CD4-positive, alpha-beta T cell treated with Interleukin-15 for 4 hours (primary cell): Measurements from ENCODE around the gene TNPO1.

Source experiments
- DNase-seq: peaks from one replicate; pipeline ENCODE4 v3.0.0-alpha.2; 2020; ENCODE audit warnings: low spot score

TNPO1 gene

DNA sequence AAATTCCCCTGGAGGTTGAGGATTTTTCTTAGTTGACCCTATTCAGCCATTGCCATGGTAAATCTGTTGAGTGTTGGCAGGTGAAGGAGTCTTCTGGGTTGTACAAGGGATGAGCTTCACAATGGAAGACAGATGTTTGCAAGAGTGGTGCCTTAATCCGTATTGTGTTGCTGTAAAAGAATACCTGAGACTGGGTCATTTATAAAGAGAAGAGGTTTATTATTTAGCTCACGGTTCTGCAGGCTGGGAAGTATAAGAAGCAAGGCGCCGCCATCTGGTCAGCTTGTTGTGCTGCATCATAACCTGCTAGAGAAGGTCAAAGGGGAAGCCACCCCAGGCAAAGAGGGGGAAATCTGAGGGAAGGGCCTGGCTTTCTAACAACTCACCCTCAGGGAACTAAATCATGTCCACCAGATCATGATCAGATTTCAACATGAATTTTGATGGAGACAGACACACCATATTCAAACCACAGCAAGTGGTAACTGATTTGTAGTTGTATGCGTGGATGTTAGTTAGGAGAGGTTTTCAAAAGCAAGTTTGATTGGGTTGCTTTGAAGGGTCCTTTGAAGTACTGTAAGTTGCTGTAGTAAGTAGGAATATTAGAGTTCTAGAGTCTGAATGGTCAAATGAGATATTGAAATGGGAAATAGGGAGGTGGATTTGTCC lies 2.5 kb downstream of the TNPO1 start:
- peak; percentile 53 for DNase-seq

DNA sequence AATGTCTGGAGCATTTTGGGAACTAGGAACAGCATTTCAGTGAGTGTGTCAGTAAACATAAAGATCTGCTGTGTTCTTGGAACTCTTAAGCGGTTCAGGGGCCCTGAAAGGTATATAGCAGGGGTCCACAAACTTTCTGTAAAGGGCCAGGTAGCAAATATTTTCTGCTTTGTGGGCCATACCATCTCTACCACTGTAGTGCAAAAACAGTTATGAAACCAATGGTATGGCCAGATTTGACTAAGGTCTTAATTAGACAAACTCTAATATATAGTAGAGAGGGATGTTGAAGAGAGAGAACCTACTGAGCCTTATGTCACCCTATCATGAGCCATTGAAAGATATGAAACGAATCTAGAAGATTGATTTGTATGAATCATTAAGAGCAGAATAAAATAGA lies 5.3 kb downstream of the TNPO1 start:
- DNase-seq, result no peak

DNA sequence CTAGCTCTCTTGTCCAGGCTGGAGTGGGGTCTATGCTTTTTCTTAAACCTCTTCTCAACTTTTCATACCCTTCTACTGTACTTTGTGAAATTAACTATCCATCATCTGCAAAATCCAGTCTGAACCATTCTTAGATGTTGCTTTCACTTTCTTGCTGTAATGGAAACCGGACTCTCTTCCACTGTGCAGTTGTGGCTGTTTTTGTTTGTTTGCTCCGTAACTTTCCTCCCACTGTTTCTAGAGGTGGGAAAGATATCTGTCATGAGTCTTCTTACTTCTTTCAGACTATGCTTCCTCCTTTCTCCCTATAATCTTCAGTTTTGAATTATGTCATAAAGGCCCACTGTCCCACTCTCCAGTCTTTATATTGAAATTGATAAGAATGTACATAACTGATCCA lies 6.5 kb downstream of the TNPO1 start:
- DNase-seq, result no peak

DNA sequence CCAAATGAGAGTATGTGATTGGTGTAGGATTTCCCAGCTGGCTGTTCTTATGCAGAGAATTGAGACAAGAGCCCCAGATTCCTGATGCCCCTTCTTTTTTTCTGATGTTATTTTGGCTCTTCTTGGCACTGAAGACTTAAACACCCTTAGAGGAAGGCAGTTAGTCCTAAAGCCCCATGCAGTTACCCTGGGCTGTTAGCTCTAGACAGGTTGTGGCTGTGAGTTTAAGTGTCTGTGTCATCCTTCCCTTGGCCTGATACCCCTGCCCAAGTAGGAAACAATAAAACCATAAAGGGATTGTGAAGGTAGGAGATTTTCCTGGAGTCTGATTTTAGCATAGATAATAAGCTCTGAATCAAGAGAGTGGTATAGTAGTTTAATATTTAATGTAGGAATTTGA lies 13.2 kb downstream of the TNPO1 start:
- DNase-seq, result no peak

DNA sequence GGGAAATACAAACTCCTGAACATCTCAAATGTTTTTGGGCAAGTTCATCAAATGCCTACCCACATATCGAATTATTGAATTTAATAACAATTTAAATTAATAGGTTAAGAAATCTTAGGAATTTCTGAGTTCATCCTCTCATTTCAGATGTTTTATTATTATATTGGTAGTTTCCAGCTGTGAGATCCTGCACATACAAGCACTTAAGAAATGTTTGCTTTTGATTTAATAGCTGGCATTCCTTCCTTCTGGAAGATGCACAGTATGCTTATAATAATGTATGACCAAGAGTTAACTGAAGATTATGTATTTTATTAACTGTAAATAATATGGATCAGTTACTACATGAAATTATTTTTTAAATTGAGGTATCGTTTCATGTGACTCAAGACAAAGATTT lies 13.9 kb downstream of the TNPO1 start:
- DNase-seq, result no peak

DNA sequence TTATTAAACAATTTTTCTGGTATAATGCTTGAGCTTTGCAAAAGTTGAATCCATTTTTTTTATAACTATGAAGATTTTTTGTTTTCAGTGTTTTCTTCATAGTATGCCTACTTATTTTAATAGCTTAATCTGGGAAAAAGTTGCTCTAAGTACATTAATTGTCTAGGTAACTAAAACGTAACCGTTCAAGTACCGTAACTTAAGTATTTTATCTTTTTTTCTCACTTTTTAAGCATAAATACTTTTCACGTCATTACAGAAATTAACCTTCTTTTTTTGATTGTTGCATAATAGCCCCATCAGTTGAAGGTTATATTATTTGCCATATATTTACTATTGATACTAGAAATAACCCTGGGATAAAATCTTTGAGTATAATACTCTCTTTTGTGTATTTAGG lies 15.2 kb downstream of the TNPO1 start:
- no peak for DNase-seq

DNA sequence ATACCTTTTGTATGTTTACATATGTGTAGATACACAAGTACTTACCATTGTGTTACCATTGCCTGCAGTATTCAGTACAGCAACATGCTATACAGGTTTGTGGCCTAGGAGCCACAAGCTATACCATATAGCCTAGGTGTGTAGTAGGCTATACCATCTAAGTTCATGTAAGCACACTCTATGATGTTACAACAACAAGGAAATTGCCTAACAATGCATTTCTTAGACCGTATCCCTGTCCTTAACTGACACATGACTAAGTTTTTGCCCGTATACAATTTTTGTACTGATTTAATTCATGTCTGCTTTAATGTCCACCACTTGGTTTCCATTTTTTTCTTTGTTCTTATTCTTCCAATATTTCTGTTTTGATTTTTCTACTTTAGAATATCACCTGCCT lies 18.5 kb downstream of the TNPO1 start:
- no peak for DNase-seq

DNA sequence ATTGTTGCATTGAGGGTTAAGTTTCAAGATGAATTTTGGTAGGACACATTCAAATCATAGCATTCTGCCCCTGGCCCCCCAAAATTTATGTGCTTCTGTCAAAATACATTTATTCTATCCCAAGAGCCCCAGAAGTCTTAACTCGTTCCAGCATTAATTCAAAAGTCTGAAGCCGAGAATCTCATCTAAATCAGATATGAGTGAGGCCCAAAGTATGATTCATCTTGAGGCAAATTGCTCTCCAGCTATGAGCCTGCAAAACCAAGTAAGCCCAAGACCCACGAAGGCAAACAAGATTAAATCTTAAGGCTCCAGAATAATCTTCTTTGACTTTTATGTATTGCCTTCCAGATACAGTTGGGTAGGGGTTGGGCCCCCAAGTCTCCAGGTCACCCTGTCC lies 19.2 kb downstream of the TNPO1 start:
- DNase-seq, result no peak

DNA sequence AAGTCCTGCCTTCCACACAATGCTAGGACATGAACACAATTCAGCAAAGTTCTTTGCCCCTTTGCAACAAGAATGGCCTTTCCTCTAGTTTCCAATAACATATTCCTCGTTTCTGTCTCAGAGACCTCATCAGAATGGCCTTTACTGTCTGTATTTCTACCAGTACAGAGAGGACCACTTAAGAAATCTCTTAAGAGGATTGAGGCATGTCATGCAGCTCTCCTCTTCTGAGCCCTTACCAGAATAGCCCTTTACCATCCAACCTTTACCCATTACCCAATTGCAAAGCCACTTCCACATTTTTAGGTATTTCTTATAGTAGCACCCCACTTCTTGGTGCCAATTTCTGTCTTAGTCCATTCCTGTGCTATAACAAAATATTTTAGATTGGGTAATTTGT lies 20.3 kb downstream of the TNPO1 start:
- no peak for DNase-seq

DNA sequence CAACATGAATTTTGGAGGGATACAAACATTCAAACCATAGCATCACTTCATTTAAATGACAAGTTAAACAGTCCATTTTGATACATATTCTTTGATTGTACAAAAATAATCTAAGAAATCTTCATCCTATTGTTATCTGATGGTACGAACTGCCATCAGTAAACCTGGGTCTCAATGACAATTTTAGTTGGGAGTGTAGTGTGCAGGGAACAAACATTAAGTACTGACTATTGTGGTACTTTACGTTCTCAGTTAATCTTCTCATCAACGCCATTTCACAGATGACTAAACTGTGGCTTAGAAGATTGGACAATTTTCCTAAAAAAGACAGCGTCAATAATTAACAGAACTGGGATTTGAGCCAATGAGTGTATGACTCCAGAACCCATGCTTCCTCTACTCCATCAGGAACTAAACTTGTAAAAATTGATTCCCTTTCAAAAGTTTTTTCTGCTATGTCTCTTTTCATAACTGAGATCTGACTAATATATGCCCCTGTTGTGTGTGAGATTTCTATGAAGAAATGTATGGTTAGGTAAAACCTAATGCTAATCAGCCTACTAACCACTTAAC lies 21.1 kb downstream of the TNPO1 start:
- no peak for DNase-seq

DNA sequence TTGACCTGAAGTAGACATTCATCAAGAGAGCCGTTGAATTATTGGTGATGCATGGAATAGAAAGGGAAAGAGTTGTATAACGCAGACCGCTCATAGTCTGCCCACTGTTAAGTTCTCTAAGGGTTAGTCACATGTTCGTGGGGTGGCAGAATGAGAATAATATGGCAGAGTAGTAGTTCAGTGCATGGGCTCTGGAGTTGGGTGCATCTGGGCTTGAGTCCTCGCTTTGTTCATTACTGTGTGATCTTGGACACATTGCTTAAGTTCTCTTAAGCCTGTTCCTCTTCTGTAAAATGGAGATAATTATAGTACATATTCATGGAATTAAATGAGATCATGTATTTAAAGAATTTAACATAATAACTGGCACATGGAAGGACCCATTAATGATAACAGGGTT lies 23.6 kb downstream of the TNPO1 start:
- DNase-seq, result no peak

DNA sequence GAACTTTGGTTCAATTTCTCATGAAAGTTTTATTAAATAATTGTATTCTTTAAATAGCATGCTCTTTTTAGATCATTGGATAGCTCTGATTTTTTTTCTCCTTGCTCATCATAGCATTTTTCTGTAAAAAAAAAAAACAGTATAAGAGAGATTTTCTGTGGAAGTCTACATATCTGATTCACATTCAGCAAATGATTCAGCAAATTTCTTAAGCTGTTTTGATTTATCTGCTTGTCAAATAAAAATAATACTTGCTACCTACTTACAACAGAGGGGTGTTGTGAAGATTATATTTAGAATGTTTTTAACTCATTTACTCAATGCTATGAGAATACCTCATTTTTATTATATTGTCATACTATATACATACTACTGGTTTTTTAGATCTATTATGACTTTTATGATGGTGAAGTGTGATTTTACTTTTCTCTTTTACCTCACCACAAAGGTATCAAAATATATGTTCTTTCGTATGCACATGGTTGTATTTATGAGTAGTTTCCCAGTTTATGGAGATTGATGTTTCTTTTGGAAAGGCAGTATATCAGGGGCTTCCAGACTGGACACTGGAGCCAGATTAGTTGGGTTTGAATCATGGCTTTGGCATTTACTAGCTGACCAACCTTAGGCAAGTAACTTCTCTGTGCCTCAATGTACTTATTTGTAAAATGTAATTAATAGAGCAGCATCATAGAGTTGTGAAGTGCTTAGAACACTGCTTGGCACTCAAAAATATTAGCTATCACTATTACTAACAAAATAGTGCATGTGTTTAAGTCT lies 25.5 kb downstream of the TNPO1 start:
- no peak for DNase-seq

DNA sequence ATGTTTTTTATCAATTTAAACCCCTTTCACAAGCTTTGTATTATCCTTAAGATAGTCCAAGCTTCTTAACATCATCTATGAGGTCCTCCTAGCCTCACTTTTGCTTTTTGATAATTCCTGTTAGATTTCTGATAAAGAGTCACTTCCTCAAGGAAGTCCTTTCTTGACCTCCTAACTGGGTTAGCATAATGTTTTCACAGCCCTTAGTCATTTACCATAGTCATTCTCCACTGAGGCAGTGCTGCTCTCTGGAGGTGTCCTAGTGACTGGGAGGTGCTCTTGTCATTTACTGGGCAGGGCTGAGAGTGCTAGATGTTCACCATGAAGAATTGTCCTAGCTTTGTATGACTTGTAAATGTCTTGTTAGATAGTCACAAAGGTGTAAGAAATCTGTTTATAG lies 26.4 kb downstream of the TNPO1 start:
- DNase-seq, result no peak

DNA sequence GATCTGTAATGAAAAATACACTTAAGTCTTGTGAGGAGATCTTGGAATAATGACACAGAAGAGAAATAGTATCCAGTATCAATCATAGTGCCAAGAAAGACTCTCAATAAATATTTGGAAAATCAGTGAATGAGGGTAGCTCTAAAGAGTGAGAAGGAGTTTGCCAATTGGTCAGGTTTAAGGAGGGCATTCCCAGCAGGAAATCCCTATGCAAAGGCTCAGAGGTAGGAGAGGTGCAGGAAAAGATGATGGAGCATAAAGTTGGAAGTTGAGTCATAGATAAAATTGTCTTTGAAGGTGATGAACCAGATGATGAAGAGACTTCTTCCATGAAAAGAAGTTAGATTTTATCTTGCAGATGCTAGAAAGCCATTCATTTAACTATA lies 27.8 kb downstream of the TNPO1 start:
- no peak for DNase-seq

DNA sequence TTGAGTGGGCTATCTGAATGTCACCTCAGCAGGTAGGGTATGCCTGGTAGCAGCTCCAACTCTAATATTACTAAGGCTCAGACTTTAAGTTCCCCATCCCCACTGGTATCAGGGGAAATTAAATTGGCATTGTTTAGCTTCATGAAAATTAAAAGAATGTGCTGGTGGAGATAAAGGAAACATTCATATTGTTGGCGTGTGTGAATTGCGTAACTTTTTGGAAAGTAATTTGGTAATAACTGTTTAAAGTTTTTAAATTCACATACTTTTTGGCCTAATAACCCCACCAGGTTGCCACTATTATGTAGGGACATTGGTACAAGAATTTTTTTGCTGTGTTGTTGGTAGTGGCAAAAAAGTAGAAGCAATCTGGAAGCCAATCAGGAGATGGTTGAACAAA lies 29.4 kb downstream of the TNPO1 start:
- no peak for DNase-seq

DNA sequence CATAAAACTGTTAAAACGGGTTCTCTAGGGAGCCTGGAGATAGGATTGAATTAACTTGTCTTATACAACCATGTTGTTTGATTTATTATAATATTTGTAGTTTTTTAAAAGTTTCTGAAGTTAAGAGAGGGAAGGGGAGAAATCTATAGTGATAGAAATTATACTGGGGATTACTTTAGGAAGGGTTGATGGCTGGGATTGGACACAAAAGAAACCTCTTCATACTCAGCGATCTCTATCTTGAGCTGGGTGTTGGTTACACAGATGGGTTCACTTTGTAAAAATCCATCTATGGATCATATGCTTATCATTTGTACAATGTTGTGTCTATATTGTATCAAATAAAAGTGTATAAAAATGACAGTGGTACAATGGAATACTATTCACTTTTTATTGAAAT lies 30.0 kb downstream of the TNPO1 start:
- DNase-seq, result no peak

DNA sequence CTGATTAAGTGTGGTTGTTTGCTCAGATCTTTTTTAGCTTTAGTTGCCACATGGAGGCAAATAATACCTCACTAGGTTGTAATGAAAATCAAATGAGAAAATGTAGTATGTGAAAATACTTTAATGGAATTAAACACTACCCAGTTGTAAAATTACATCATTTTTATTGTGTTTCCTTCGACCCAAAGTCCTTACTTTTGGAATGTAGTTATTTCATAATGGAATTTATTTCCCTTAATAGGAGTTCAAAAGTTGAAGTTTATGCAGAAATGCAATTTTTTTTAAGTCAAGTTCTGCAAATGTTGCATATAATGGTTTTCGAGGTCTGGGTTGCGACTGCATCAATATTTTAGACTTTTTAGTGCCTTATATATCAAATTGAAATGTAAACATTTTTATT lies 31.0 kb downstream of the TNPO1 start:
- no peak for DNase-seq

DNA sequence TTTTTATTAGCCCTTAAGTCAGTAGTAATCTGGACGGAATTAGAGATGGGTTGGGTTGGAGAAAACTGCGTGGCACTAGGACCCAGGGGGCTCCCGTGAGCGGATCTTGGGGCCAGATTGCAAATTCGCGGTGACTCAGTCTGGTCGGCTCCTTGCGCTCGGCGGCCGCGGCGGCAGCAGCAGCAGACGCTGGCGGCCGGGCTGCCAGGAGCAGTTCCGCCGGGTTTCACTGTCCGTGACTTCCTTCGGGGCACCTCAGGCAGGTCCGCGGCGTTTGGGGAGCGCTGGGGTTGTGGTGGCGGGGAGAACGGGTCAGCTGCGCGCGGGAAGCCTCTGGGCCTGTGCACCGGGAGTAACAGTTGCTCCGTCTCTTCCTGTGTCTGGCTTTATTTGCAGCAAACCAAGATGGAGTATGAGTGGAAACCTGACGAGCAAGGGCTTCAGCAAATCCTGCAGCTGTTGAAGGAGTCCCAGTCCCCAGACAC lies 31.6 kb downstream of the TNPO1 start:
- DNase-seq, result peak; percentile 80

DNA sequence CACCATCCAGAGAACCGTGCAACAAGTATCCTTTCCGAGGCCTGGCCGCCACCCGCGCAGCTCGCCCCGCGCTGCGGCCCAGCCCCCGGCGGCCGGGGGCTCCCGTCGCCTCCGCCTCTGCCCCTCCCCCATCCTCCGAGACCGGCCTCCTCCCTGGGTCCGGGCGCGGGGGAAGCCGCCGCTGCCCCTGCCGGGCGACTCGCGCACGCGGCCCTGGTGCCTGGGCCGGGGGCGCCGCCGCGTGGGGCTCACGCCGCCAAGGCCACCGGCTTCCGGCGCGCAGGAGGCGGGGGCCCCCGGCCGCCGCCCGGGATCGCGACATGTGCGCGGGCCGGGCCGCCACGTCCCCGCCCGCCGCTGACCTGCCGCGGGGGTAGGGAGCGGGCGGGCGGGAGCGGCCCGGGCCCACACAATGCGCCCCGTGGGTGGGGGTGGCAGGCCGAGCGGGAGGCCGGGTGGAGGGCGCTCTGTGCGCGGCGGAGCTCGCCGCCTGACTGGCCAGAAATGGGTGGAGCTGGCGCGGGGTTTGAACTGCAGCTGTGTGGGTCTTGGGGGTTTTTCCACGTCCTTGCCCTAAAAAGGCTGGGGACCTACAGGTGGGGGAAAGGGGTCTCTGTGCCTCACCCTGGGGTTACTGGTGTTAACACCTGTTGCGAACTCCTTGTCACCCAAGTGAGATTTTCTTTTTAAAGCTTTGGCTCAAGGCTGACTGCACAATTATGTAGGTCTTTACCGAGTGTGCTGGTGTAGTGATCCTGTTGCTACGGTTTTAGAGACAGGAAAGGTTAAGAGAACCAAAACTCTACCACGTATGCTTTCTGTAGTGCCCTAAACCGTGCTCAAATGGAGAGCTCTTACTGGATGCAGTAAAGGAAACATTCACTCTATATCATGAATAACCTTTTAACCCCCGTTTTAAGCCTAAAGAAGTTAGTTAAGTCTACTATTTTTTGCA lies 32.3 kb downstream of the TNPO1 start:
- DNase-seq, result peak; percentile 27

DNA sequence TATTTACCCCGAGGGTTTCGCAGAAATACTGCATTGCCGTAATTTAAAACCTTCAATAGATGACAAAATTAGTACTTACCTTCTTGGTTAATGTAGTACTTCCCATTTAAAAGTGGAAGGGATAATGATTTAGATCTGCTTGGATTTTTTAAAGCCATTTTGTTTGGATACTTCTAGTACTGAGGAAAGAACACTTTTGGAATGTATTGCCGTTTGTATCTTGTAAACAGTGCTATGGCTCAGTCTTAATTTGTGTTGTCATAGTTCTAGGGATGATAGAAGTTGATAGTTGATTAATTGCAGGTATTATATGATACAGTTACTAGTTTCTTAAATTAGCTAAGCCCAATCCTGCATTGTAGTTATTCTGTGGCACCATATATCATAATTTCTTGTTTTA lies 33.1 kb downstream of the TNPO1 start:
- no peak for DNase-seq

DNA sequence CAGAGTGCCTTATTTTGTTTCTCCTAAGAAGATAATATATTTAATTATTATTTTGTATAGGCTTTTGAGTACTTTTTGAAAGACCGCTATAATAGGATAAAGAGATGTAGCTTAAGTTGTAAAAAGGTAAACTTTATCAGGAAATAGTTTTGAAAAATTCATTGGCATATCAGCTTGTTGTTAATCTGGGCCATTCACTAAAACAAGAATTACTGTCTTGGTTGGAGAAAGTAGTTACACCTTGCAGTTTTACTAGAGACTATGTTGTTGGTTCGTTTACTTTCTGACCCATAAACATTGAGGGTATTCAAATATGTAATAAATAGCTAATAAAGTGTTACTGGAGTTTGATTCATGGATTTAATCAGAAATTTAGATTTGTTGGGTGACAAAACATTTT lies 33.7 kb downstream of the TNPO1 start:
- DNase-seq, result no peak

DNA sequence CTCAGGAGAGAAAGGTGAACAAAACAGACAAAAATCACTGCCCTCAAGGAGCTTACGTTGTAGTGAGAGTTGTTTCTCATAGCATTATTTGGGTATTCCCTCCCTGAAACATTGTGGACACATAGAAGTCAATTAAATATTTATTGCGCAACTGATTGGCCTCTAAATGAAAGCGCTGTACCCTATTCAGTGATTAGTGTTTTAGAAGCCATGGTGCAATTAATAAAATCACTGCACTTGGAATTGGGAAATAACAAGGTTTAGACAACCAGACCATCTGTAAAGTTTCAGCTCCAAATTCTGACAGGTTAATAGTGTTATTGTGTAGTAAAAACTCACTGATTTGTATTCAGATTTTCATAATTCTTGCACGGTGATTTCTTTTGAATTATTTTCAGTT lies 35.9 kb downstream of the TNPO1 start:
- DNase-seq, result no peak
